Activated CD4-positive, alpha-beta T cell treated with anti-CD3 and anti-CD28 coated beads, Interleukin-2, amount 10 ng/mL, durations not matched to agents 7 days and 5 days (primary cell): ENCODE measurements around the gene UBE2G2. TPM values are rescaled to one million over a fixed set of nuclear protein-coding genes. Genes with fewer than 3 reads are reported as not detected.

Experiments used
- CTCF ChIA-PET: fragments of 350-600 bp; sonication (Branson Sonifier 250); formaldehyde crosslinking; loops from one replicate; lab custom pipeline; 2021; ENCODE audit warnings: antibody characterized with exemption; lab: Charles Lee
- POLR2A ChIA-PET: fragments of 350-600 bp; sonication (Branson Sonifier 250); formaldehyde crosslinking; loops from one replicate; lab custom pipeline; 2021; ENCODE audit warnings: antibody characterized with exemption; lab: Charles Lee
- DNase-seq: peaks from one replicate; pipeline ENCODE4 v3.0.0-alpha.2; 2020
- H3K27ac Mint-ChIP-seq: one replicate; pipeline ENCODE4 v1.8.0; 2021; ENCODE audit warnings: mild to moderate bottlenecking, moderate library complexity, mixed read lengths
- H3K27me3 Mint-ChIP-seq: one replicate; pipeline ENCODE4 v1.8.0; 2021; ENCODE audit warnings: mixed read lengths
- H3K36me3 Mint-ChIP-seq: one replicate; pipeline ENCODE4 v1.8.0; 2021; ENCODE audit warnings: low read depth, mixed read lengths
- H3K4me1 Mint-ChIP-seq: one replicate; pipeline ENCODE4 v1.8.0; 2021; ENCODE audit warnings: mixed read lengths
- H3K4me3 Mint-ChIP-seq: one replicate; pipeline ENCODE4 v1.8.0; 2021; ENCODE audit warnings: mild to moderate bottlenecking, moderate library complexity, mixed read lengths
- H3K9me3 Mint-ChIP-seq: one replicate; pipeline ENCODE4 v1.8.0; 2021; ENCODE audit warnings: mixed read lengths
- total RNA-seq, 2 experiments: library from RNA; stranded (reverse); gene quantifications; one replicate each; pipeline ENCODE4 v1.2.3, GENCODE V29; 2021

UBE2G2 gene
- total RNA-seq, 2 experiments from 2014 or later, result 95.8 to 103 TPM

DNA sequence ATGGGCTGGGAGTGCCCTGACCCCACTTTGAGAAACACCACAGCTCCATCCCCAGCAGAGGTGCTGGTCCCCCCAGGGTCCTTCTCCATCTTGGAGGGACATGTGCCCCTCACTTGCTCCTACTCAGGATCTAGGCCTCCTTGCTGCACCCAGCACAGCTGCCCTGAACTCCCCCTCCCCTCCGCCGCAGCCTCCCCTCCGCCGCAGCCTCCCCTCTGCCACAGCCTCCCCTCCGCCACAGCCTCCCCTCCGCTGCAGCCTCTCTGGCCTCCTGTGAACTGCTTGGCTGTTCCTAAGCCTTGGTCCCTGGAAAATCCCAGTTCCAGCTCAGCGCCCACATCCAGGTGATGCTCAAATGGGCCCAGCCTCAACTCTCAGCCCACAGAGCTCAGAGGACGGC, 74.3 kb downstream of the UBE2G2 start:
- Mint-ChIP-seq H3K36me3 (peaks cover 3% of the 10 kb centered on the region), H3K4me1 (peaks cover 9% of the 10 kb centered on the region), H3K27me3 (peaks cover 22% of the 10 kb centered on the region), H3K4me3 (no peak overlapping the region), H3K9me3 (no peaks in the 10 kb centered on the region), H3K27ac (no peak overlapping the region)
- CTCF ChIA-PET, result no interaction called here
- POLR2A ChIA-PET, result no interaction called here
- DNase-seq, result no peak

DNA sequence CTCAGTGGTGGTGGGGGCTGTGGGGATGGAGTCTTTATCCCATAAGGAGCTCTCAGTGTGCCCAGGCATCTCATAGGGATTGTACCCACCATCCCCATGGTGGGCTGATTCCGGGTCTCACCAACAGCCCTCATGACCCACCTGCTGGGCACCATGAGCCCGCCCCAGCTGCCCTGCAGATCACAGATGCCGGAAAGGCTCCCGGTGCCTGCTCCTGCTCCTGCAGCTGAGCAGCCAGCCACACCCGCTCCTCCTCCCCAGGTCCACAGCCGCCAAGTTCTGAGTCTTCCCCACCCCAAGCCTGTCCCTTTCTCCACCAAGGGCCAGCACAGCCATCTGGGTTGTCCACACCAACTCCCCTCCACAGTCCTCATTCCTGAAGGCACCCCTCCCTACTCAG, 74.8 kb downstream of the UBE2G2 start:
- H3K9me3 Mint-ChIP-seq, result no peaks in the 10 kb centered on the region
- peaks cover 3% of the 10 kb centered on the region for H3K36me3 Mint-ChIP-seq
- CTCF ChIA-PET, result no interaction called here
- no peak overlapping the region for H3K27ac Mint-ChIP-seq
- no peak overlapping the region for H3K4me3 Mint-ChIP-seq
- no peak for DNase-seq
- peaks cover 9% of the 10 kb centered on the region for H3K4me1 Mint-ChIP-seq
- peaks cover 22% of the 10 kb centered on the region for H3K27me3 Mint-ChIP-seq
- POLR2A ChIA-PET, result no interaction called here

DNA sequence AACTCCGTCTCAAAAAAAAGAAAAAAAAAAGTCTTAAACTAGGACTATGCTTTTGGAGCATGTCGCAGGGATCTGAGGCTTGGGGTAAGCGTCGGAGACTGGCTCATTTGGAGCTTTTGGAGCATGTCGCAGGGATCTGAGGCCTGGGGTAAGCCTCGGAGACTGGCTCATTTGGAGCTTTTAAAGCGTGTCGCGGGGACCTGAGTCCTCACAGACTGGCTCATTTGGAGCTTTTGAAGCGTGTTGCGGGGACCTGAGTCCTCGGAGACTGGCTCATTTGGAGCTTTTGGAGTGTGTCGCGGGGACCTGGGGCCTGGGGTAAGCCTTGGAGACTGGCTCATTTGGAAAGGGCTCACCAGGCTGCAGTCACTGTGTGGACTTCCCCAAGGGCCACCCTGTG, 76.7 kb downstream of the UBE2G2 start:
- peaks cover 9% of the 10 kb centered on the region for H3K4me1 Mint-ChIP-seq
- no peaks in the 10 kb centered on the region for H3K9me3 Mint-ChIP-seq
- no peak overlapping the region for H3K4me3 Mint-ChIP-seq
- POLR2A ChIA-PET, result no interaction called here
- DNase-seq, result no peak
- peaks cover 3% of the 10 kb centered on the region for H3K36me3 Mint-ChIP-seq
- no peak overlapping the region for H3K27ac Mint-ChIP-seq
- H3K27me3 Mint-ChIP-seq, result peaks cover 31% of the 10 kb centered on the region
- CTCF ChIA-PET, result no interaction called here

DNA sequence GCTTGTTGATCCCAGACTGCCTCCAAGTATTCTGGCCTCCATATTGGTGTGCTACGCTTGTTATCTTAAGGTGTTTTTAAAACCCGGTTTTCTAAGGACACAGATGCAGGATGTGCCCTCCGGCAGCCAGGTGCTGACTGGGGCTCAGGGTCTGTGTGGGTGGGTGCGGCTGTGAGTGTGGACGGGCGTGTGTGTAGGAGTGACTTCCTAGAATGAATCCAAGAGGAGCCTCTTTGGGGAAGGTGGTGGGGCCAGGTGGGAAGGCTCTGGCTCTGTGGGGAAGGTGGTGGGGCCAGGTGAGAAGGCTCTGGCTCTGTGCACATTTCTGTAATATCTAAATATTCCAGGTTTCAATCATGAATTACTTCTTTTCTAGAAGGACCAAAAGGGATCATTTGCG, 77.4 kb downstream of the UBE2G2 start:
- Mint-ChIP-seq H3K27ac (peak overlapping the region; percentile 42), H3K4me3 (no peak overlapping the region), H3K4me1 (peaks cover 9% of the 10 kb centered on the region), H3K36me3 (peaks cover 3% of the 10 kb centered on the region), H3K9me3 (no peaks in the 10 kb centered on the region), H3K27me3 (peaks cover 36% of the 10 kb centered on the region)
- DNase-seq, result no peak
- CTCF ChIA-PET, result no interaction called here
- POLR2A ChIA-PET, result no interaction called here

DNA sequence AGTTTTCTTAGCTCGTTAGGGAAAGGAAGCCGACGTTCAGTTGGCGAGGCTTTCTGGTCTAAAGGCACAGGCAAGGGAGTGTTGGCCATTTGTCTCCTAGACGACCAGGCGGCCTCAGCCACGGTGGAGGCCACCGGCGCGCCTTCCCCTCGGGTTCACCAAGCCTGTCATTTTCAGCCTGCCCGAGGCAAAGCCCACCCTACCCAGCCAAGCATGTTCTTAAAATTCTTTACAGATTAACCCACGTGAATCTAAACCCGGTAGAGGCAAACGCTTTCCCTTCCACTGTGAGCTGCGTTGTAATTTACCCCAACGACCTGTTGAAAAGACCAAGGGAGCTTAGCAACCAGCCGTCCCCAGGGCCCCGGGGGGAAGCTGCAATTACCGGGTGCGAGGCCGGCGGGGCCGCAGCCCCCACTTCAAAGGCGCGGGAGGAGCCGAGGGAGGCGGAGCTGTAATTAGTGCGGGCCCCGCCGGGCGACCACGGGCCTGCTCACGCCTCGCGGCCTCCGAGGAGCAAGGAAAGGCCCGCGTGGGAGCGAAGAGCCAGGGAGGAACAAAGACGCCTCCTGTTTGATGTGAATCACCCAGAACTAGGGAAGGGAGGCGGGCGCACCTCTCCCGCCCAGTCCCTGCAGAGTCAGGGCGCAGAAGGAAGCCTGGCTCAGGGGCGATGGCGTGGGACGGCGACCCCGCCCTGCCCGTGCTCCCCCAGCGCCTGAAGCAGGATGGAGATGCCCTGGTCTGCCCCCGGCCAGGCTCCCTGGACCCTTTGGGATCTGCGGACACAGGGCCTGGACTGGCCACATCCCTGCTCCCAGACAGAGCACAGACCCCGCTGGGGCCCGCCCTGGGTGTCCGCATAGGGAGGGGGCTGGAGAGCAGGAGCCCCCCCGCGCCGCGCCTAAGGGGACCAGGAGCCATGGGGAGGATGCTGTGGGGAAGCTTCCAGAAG, 78.2 kb downstream of the UBE2G2 start:
- peaks cover 43% of the 10 kb centered on the region for H3K27me3 Mint-ChIP-seq
- ChIA-PET CTCF (interaction anchor here (1.2 to 1.4 kb wide), 2 partner anchors 10 to 13 kb away, joined by 3 read pairs; no protein-coding TSS in a partner anchor), POLR2A (interaction anchor here (0.7 kb wide), 1 partner anchor 429 kb away, joined by 3 read pairs; no protein-coding TSS in a partner anchor)
- no peak for DNase-seq
- peaks cover 3% of the 10 kb centered on the region for H3K36me3 Mint-ChIP-seq
- no peaks in the 10 kb centered on the region for H3K9me3 Mint-ChIP-seq
- no peak overlapping the region for H3K27ac Mint-ChIP-seq
- peaks cover 9% of the 10 kb centered on the region for H3K4me1 Mint-ChIP-seq
- no peak overlapping the region for H3K4me3 Mint-ChIP-seq

DNA sequence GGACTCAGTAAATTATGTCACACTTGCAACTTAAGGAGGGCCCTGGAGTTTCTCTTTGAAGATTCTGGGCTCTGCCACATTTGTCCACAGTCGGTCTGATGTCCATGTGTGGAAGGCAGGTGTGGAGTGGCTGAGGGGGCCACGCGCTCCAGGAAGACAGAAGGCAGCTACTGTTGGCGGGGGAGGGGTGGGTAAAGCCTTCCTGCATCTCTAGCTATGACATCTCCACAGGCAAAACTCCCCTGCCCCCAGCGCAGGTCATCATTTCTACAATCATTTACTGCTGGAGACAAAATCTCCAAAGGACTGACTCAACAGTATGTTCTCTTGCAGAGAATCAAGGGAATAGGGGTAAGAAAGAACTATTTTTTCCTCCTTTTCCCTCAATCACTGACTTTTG, 78.9 kb downstream of the UBE2G2 start:
- peaks cover 49% of the 10 kb centered on the region for H3K27me3 Mint-ChIP-seq
- H3K4me3 Mint-ChIP-seq, result no peak overlapping the region
- H3K9me3 Mint-ChIP-seq, result no peaks in the 10 kb centered on the region
- H3K27ac Mint-ChIP-seq, result no peak overlapping the region
- H3K36me3 Mint-ChIP-seq, result peaks cover 3% of the 10 kb centered on the region
- H3K4me1 Mint-ChIP-seq, result peaks cover 9% of the 10 kb centered on the region
- POLR2A ChIA-PET, result no interaction called here
- CTCF ChIA-PET, result interaction anchor here (0.8 to 1.4 kb wide), 3 partner anchors 11 to 21 kb away, joined by 3 to 5 read pairs (median 3); no protein-coding TSS in a partner anchor
- no peak for DNase-seq

DNA sequence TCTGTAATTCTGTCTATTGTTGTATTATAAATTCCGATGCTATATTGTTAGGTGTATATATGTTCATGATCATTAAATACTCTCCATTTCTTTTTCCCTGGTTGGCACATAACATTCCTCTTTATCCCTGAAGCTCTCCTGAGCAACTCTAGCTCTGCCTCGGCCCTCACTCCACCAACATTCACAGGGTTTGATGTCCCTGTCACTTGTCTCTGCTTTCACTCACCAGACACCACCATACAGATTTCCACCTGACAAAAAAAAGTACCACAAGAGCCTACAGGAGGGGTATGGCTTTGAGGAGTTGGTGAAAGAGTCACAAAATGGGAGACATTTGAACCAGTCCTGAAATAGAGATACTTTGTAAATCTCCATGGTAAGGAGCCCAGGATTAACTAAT, 81.5 kb downstream of the UBE2G2 start:
- peaks cover 57% of the 10 kb centered on the region for H3K27me3 Mint-ChIP-seq
- ChIA-PET POLR2A (no interaction called here), CTCF (no interaction called here)
- H3K9me3 Mint-ChIP-seq, result peaks cover 3% of the 10 kb centered on the region
- H3K4me3 Mint-ChIP-seq, result no peak overlapping the region
- no peak overlapping the region for H3K27ac Mint-ChIP-seq
- no peak for DNase-seq
- peaks cover 11% of the 10 kb centered on the region for H3K4me1 Mint-ChIP-seq
- H3K36me3 Mint-ChIP-seq, result peaks cover 3% of the 10 kb centered on the region

Other genes starting within 250 kb of the UBE2G2 start
- not detected for gene KRTAP10-3, start 243.0 kb downstream of the UBE2G2 start, total RNA-seq
- not detected for gene KRTAP10-4, start 228.1 kb downstream of the UBE2G2 start, total RNA-seq
- gene KRTAP10-5, start 221.2 kb downstream of the UBE2G2 start, total RNA-seq, result not detected
- gene KRTAP10-6, start 209.3 kb downstream of the UBE2G2 start, total RNA-seq, result not detected
- not detected for gene KRTAP10-7, start 201.2 kb downstream of the UBE2G2 start, total RNA-seq
- gene KRTAP10-8, start 189.7 kb downstream of the UBE2G2 start, total RNA-seq, result not detected
- not detected for gene KRTAP10-9, start 174.7 kb downstream of the UBE2G2 start, total RNA-seq
- not detected for gene KRTAP10-10, start 164.5 kb downstream of the UBE2G2 start, total RNA-seq
- gene KRTAP10-11, start 155.4 kb downstream of the UBE2G2 start, total RNA-seq, result not detected
- gene KRTAP12-4, start 147.2 kb downstream of the UBE2G2 start, total RNA-seq, result not detected
- not detected for gene KRTAP12-3, start 143.9 kb downstream of the UBE2G2 start, total RNA-seq
- not detected for gene KRTAP12-2, start 134.9 kb downstream of the UBE2G2 start, total RNA-seq
- gene KRTAP12-1, start 119.7 kb downstream of the UBE2G2 start, total RNA-seq, result not detected
- not detected for gene KRTAP10-12, start 104.6 kb downstream of the UBE2G2 start, total RNA-seq
- gene TSPEAR, start 90.2 kb downstream of the UBE2G2 start, total RNA-seq, result not detected
- 10 to 100 TPM; 91.1 to 97.9 TPM for gene SUMO3, start 16.2 kb upstream of the UBE2G2 start, total RNA-seq
- 10 to 100 TPM; 70.2 to 79.9 TPM for gene PTTG1IP, start 71.9 kb upstream of the UBE2G2 start, total RNA-seq
- gene ITGB2, start 119.1 kb upstream of the UBE2G2 start, total RNA-seq, result 100 to 1,000 TPM; 439 to 500 TPM
- 10 to 100 TPM; 32.7 to 39.8 TPM for gene SLX9, start 138.2 kb upstream of the UBE2G2 start, total RNA-seq